Left cardiac atrium (tissue), 4 donors: ENCODE measurements around the gene DLD. TPM values are rescaled to one million over a fixed set of nuclear protein-coding genes. Genes with fewer than 3 reads are reported as not detected.
A peak's percentile ranks its signal among the peaks of the same experiment; 100 is the strongest.

Experiments
- ATAC-seq, 2 donors: fragments of 200-7000 bp; cut with Tn5 transposase; one replicate each; pipeline ENCODE4 v1.9.1; 2020; ENCODE audit warnings: mild to moderate bottlenecking in 2 of 2, moderate library complexity in 2 of 2
- DNase-seq: peaks from one replicate; pipeline ENCODE4 v3.0.0-alpha.2; 2020
- intact Hi-C, 2 donors: fragments of 100-400 bp; cut with DNase I; formaldehyde crosslinking; loops; one replicate each; pipeline versions ENCODE4 v1.14.1 to v1.15.1; 2022 to 2023
- total RNA-seq, 2 donors: library from RNA; stranded (reverse); fragmentation: NEBNext Ultra II Directional; extraction: Animal tissue kit (Norgen Biotek cat#: 25700); gene quantifications; one replicate each; pipeline ENCODE4 v1.2.1, GENCODE V29; 2021
- donor health status: DM: no; HTN: yes; CAD: no.
- donor health status: DM: no; HTN: yes; CAD: no; lungs with severe emphysema.
- donor health status: DM: yes; HTN: yes; CAD: no.
- donor health status: Dilated cardiomyopathy.

DLD gene
- total RNA-seq, 2 donors from 2014 or later: 159 to 179 TPM

DNA sequence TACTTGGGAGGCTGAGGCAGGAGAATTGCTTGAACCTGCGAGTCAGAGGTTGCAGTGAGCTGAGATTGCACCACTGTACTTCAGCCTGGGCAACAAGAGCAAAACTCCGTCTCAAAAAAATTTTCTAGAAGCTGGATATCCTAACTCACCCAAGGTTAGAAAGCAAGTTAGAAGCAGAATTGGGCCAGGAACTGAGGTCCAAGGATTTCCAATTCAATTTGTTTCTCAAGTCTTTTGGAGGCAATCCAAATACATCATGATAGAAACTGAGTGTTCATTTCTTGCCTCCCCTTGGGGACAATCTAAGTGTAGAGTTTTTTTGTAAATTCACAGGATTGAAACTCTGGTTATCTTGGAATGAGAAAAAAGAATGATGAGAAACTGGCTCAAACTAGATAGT is 66.5 kb downstream of the DLD start:
- intact Hi-C loops: no loop called here
- no peak for DNase-seq
- ATAC-seq: peak in 1 of 2 donors; percentile 62

DNA sequence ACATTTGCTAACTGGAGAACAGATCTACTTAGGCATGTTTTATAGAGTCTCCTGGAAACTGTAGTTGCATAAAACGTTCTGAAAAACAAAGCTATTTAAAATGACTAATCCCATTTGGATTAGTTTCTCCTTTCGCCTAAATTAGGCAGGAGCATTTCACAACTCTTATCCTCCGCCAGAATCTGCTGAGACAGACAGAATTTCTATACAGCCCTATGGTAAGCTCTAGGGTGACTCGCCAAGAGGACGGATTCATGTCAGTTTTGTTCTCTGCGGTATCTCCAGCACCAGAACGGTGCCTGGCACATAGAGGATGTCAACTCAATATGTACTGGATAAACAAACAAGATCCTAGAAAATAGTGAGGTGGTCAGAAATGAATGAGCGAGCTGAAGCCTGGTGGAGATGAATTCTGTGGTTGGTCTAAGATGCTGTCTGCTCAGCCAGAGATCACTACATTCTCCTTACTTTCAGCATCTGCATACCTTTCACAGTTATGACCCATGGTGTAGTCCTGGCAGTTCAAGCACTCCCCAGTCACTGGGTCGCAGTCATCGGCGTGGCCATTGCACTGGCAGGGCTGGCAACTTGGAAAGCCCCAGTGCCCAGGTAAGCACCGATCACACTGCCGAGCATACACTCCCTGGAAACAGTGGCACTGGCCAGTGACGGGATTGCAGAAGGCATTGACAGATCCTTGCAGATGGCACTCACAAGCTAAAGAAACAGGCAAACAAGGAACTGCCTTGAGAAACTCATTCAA is 68.0 kb downstream of the DLD start:
- DNase-seq: no peak
- intact Hi-C loops: no loop called here
- ATAC-seq: peak; percentile 32 to 85

DNA sequence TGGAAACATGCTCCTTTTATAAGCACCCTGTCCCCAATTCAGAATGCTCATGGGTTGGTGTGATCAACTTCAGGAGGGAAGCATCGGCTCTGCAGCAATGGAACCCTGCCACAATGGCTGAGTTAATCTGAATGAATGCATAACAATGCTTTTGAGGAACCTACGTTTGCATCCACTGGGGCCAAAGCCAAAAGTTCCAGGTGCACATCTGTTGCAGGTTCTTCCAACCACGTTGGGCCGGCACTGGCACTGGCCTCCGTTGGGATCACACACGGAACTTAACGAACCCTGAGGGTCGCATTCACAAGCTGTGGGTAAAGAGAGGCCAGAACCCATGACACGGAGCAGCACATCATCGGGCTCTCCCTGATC is 68.5 kb downstream of the DLD start:
- DNase-seq (no peak), ATAC-seq (no peak)

GRCh38 chr7:107960272-107960671 is 69.3 kb downstream of the DLD start:
- no peak for ATAC-seq

More for the DNA sequence above, 68.5 kb downstream of the DLD start:
- intact Hi-C loops: no loop called here

DNA sequence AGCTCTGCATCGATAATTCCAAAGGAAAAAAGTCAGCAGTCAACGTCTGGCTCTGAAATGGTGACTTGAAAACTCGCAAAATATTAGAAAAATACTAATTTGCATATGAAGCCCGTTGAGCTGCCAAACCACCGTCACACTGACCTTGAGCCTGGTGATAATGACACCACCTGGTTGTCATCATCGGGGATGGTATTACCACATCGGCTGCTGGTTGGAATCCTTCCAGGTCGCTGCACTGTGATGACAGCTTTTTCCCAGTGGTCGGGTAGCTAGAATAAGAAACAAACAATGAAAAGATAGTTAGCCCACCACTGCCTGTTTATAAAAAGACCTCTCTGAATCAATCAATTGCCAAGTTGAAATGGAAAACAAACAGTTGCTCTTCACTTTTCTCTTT is 70.4 kb downstream of the DLD start:
- intact Hi-C loops: no loop called here
- ATAC-seq (peak; percentile 23), DNase-seq (peak; percentile 55)

More at GRCh38 chr7:107960272-107960671, 69.3 kb downstream of the DLD start:
- intact Hi-C loops: no loop called here
- no peak for DNase-seq

DNA sequence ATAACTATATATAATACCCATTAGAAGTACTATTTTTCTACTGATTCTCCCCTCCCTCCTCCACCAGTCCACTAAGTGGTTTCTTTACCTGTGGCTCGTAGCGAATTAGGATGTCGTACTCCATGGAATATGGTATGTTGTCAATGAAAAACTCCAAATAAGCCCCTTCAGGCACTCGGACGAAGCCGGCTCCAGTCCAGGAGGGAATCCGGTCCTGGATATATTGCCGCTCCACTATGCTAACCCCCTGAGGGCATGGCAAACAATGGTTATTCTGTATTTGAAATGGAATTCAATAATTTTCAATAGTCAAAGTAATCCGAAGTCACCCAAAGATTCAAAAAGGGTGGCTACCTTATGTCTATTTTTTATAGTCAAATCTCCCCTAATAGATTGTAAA is 71.8 kb downstream of the DLD start:
- ATAC-seq (no peak), DNase-seq (no peak)
- intact Hi-C loops: no loop called here

- ATAC-seq (no peak), DNase-seq (no peak)
- intact Hi-C loops: no loop called here
Observed at GRCh38 chr7:107964510-107964909, 73.5 kb downstream of the DLD start.

DNA sequence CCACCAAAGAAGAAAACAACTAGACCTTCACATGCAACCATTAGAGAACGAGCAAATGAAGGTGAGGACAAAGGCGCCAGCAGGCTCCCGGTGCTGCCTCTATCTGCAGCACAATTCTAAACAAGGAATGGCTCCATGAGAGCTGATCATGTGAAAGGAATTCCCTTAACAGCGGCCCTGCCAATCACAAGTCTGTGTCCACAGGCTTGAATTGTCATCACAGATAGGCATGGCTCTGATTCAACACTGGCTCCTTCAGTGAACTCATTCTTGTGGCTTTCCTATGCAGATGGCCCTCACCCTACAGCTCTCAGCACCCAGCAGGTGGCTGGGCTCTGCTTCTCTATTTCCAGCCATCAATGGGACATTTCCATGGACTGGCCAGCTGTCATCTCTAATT is 75.7 kb downstream of the DLD start:
- DNase-seq: peak; percentile 41
- peak; percentile 84 to 91 for ATAC-seq
- intact Hi-C loops: no loop called here

GRCh38 chr7:107967420-107967819 is 76.4 kb downstream of the DLD start:
- intact Hi-C loops: no loop called here
- ATAC-seq (no peak), DNase-seq (no peak)

GRCh38 chr7:107968449-107968848 is 77.5 kb downstream of the DLD start:
- intact Hi-C loops: no loop called here
- DNase-seq: no peak
- no peak for ATAC-seq

DNA sequence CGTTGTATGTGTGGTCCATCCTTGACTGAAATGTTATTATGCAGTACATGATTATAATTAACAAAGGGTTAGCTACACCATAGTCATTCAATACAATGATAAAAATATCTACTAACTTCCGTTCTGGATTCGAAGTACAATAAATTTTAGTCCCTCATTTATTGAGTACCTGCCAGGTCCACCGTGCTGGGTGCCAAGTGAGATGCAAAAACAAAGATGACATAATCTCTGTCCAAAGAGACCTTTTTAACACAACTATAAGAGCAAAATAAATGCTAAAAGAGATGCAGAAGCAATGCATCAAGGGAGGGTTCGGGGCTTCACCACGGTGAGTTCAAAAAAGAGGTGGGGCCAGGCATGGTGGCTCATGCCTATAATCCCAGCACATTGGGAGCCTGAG is 78.9 kb downstream of the DLD start:
- intact Hi-C loops: no loop called here
- DNase-seq: no peak
- ATAC-seq: no peak

Other genes with a start within 250 kb of the DLD start
- gene SLC26A4, start 230.4 kb upstream of the DLD start, total RNA-seq: under 1 TPM; 0.58 to 0.74 TPM
- gene CBLL1, start 147.0 kb upstream of the DLD start, total RNA-seq: 10 to 100 TPM; 17.8 to 21.2 TPM
- gene SLC26A3, start 88.0 kb upstream of the DLD start, total RNA-seq: not detected
- 100 to 1,000 TPM; 109 to 123 TPM for gene LAMB1, start 112.0 kb downstream of the DLD start, total RNA-seq
- under 1 TPM; 0.16 to 0.47 TPM for gene LAMB4, start 239.2 kb downstream of the DLD start, total RNA-seq